Suppressor macrophage treated with lipopolysaccharide for 4 hours (primary cell): ENCODE data around the gene ISM2.

Experiments used
- DNase-seq: peaks from one replicate; pipeline ENCODE4 v3.0.0-alpha.2; 2020

ISM2 gene

DNA sequence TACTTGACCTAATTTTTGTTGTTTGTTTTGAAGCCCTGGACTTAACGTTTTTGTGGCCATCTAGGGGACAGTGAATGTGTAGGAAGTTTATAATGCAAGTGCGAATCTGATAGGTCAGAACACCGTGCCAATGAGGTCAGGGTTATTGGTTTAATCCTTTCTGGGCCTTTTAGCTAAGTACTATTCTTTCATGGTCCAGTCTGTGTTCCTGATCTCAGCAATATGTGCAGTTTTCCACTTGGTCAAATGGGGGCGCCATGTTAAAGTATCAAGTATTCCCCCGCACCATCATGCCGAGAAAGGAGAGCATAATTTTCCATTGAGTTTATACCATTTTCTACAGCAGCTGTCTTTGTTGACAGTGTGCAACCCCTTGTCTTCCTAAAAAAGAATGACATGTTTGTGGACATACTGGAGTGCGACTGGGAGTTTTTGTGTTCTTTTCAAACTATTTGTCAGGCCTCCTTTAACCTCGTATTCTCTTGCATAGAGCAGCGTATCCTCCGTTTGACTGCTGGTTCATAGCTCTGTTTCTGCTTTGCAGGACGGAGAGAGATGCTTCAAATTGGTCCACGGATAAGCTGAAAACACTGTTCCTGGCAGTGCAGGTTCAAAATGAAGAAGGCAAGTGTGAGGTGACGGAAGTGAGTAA, 39.4 kb downstream of the ISM2 start:
- peak; percentile 82 for DNase-seq

DNA sequence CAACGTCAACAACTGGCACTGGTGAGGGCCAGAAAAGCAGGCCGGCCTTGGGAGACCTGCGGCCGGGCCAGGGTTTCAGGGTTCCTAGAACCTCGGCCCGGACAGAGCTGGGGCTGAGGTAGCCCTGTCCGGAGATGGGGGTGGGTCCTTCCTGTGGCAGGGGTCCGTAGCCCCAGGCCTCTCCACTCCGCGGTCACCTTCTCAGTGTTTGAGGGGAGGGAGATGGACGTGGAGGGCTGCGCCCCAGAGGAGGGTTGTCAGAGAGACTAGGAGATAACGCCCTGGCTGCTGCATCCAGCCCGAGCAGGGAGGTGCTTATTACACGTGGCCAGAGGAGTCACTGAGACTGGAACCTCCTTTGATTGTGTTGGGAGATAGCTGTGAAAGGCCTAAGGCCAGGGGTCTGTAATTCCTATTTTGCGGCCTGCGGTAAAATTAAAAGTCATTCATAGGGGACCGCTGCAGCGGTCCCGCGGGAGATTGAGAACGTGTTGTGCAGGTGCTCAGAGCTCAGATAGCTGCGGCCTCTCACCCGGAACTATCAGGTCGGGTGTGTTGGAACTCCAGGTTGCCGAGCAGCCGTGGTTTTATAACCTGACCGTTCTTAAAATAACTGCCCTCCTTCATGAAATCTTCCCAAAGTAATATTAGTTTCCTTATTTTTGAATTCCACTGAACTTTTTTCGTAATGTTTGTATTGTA, 40.2 kb downstream of the ISM2 start:
- DNase-seq: peak; percentile 33

DNA sequence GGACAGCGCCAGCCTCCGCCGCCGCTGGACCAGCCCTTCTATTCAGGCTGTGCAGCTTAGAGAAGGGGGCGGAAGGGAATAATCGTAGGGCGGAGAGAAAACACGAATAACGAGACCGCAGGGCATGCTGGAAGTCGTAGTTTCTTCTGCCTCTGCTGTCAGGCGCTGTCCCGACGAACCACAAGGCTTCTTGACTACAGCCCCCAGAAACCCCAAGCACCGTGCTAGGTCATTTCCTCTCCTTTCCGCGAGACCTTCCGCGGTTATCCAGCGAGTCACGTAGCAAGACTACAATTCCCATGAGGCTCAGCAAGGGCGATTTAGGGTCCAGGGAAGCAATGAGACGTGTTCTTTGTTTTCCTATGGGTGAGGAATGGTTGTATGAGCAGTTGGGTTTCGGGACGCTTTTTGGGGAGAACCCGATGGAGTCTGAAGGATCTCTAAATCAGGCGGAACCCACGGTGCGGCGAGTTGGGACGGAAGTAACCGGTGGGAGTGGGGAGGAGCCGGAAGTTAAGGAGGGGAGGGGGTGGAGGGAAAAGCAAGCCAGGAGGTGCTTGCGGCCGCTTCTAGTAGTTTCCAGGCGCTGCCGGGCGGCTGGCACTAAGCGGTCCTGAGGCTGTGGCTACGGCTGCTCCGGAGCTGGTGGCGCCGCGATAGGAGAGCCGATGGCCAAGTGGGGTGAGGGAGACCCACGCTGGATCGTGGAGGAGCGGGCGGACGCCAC, 40.9 kb downstream of the ISM2 start, which contains the start of the genes AHSA1 and VIPAS39:
Gene AHSA1 (plus strand): TSS at position 572 of the 727 bp plus-strand sequence. CDS start 97 bp downstream, at position 669.
Gene VIPAS39 (minus strand): TSS at position 80 of the 727 bp plus-strand sequence. CDS start 3,499 bp downstream, outside the sequence.
- peak; percentile 98 for DNase-seq

DNA sequence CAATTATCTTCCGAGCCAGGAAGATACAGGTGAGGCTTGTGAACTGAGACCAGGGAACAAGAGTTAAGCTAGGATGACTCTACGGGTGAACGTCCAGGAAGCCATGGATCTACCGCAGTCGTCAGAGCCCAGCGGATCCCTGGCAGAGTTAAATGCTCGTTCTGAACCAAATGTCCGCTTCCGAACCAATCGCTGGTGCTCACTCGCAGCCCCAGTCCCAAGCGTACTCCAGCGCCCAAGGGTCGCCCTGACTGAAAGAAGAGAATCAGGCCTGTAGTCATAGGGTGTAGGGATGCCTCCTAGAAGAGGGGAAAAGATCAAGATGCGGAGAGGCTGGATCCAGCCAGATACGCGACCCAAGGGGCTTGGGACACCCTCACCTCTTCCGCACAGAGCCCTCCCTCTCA, 41.5 kb downstream of the ISM2 start:
- no peak for DNase-seq

DNA sequence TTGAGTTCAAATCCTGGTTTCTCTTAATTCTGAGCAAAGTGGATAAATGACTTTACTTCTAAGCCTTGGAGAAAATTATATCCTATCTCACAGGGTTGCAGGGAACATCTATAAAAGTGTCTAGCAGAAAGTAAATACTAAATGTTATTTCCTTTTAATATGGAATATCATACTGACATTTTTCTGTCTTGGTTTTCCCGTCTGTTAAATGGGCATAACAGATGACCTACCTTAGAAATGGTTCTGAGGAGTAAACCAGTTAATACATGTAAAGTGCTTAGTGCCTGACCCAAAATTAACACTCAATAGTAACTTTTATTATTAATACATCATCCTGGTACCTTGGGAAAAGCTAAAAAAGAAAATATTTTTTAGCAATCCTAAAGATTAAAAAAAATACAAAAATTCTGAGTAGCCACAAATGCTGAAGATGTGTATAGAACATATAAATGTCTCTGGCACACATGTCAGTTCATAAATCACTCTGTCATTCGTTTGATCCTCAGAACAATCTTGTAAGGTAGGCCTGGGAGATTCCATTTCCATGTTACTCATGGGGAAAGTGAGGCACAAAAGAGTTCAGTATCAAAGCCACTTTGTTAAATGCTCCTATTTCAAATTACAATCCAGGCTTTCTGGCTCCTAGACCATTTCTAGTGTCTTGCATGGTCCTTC, 42.5 kb downstream of the ISM2 start:
- DNase-seq: no peak

DNA sequence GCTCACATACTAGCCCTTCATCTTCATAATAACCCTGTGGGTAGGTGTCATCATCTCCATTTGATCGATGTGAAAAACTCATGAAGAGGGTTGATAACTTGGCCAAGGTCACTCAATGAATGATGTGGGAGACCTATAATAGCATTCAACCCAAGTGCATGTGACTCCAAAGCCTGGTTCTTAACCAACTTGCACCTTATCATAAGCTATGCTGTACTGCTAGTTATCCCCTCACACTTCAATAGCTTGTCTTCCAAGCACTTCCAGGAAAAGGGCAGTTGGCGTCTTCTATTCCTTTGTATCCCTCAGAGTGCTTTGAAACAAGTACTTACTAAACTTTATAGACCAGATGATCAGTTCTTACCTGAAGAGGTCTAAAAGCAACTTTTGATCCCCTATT, 56.4 kb downstream of the ISM2 start:
- DNase-seq: no peak

DNA sequence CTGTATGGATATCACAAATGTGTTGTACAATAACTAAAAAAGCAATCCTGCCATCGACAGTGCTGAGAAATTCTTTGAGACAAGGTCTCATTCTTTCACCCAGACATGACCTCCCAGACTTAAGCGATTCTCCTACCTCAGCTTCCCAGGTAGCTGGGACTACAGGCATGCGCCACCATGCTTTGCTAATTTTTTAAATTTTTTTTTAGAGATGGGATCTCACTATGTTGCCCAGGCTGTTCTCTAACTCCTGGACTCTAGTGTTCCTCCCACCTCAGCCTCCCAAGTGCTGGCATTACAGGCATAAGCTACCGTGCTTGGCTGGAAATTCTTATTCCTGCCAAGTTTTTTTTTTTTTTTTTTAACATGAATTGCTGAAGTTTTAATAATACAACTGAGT, 58.8 kb downstream of the ISM2 start:
- no peak for DNase-seq

DNA sequence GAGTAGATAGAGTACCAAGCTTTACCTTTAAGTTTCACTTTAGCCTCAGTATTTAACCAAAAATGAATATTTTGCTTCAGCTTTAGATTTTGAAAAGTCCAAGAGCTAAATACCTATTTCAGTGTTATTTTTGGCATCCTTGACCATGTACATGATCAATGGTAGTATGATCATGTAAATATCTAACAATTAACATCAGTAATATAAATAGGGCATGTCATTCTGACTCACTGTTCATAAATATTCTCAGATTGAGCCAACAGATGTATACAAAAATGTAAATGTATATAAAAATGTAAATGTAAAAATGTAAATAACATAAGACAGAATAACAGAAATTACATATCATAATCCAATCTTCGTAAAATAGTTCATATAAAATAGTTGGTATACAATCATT, 60.0 kb downstream of the ISM2 start:
- no peak for DNase-seq

DNA sequence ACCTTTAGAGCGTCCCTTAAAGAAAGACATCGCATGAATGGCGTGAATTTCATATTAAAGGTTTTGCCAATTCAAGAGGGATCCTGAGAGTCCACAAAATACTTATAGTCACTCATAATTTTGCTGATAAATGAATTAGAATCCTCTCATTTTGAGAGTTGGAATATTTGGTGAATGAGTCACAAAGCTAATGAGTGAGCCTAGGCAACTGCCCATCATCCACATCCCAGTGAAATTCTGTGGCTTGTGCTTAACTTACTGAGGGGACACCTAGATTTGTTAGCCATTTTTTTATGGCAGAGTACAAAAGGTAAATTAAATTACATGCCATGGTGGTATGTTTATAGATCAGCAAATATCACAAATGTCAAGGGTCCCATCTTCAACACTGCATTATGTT, 62.6 kb downstream of the ISM2 start:
- DNase-seq: no peak

DNA sequence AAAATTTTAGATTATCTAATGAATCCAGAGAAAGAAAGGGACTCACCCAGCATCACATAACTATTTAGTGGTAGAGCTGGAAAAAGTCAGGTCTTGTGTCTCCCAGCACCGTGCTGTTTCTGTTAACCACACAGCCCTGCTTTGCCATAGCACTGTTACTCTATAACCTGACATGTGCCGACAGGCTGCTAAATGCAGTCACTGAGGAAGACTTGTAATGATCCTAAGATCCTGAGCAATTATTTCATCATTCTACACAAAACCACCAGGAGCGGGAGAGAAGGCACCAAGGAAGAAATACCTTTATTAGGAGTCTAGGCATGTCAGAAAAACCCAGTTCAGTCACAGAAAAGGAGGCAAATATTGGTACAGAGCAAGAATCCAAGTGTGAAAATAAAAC, 72.2 kb downstream of the ISM2 start:
- DNase-seq: no peak

DNA sequence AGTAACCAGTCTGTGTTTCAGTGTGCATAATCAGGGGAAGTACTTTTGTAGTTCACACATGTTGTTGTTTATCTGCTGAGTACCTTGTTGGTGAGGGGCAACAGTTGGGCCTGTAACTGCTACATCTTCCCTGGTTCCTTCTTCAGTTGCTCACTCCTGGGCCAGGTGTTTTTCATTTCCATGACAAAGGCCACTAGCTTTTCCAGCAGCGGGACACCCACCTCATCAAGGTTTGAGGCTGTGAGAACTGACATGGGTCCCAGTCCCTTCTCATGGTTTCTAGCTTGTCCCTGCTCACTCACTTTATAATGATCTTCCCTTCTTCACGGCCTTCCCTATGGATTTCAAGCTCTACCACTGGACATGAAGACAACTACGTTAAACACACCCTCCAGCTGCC, 73.8 kb downstream of the ISM2 start:
- DNase-seq: no peak
